Osteoblast (primary cell): Measurements from ENCODE around the gene STX16. TPM values are rescaled to one million over a fixed set of nuclear protein-coding genes. Genes with fewer than 3 reads are reported as not detected.
"Not testable (repeated sequence)": the region's sequence is repeated elsewhere in the genome, so short reads cannot be mapped to it uniquely, and the experiment has no call there.

Source experiments
- DNase-seq: peaks from one replicate; pipeline ENCODE4 v3.0.0; 2011; ENCODE audit warnings: low spot score, mixed read lengths; ENCODE audit not compliant: insufficient read length; ENCODE audit errors: missing footprints
- H2AFZ ChIP-seq: 2 replicates; pipeline ENCODE4 v1.6.0; 2011; ENCODE audit warnings: mild to moderate bottlenecking, low read length
- H3K27ac ChIP-seq: 2 replicates; pipeline ENCODE4 v1.5.1; 2011; ENCODE audit warnings: mild to moderate bottlenecking, low read depth, low read length, moderate library complexity
- H3K27me3 ChIP-seq: 2 replicates; pipeline ENCODE4 v1.6.0; 2012; ENCODE audit warnings: mild to moderate bottlenecking, control low read depth, inconsistent platforms, low read length, moderate library complexity; ENCODE audit not compliant: insufficient read depth
- H3K36me3 ChIP-seq: 2 replicates; pipeline ENCODE4 v1.5.1; 2011; ENCODE audit warnings: mild to moderate bottlenecking, low read length, control low read depth, moderate library complexity; ENCODE audit not compliant: insufficient read depth
- H3K4me1 ChIP-seq: 2 replicates; pipeline ENCODE4 v1.5.1; 2011; ENCODE audit warnings: mild to moderate bottlenecking, low read length, control low read depth, moderate library complexity; ENCODE audit not compliant: insufficient read depth
- H3K4me2 ChIP-seq: 2 replicates; pipeline ENCODE4 v1.6.0; 2011; ENCODE audit warnings: mild to moderate bottlenecking, low read length; ENCODE audit not compliant: insufficient read depth
- H3K4me3 ChIP-seq: fragments of 200-600 bp; sonication (generic); 3 replicates; pipeline ENCODE4 v1.5.1; 2012; ENCODE audit warnings: mild to moderate bottlenecking, low read length, inconsistent platforms; ENCODE audit not compliant: insufficient read depth
- H3K79me2 ChIP-seq: 2 replicates; pipeline ENCODE4 v1.6.0; 2012; ENCODE audit warnings: mild to moderate bottlenecking, low read length, control low read depth, inconsistent platforms; ENCODE audit not compliant: insufficient read depth
- H3K9me3 ChIP-seq: 2 replicates; pipeline ENCODE4 v1.5.1; 2011; ENCODE audit warnings: low read depth, low read length, control low read depth
- H4K20me1 ChIP-seq: 2 replicates; pipeline ENCODE4 v1.6.0; 2012; ENCODE audit warnings: mild to moderate bottlenecking, low read length, control low read depth; ENCODE audit not compliant: insufficient read depth
- total RNA-seq: library from RNA; depleted of rRNA; stranded (reverse); fragments of >200 nt; gene quantifications from 2 replicates; pipeline ENCODE4 v1.2.3, GENCODE V29; 2012
- TF ChIP-seq, protein P1 (sequence below): IDR thresholded peaks from 2 replicates; pipeline ENCODE4 v1.5.1; 2011; ENCODE audit warnings: mild to moderate bottlenecking, low read depth, low read length, moderate library complexity; ENCODE audit errors: extremely low read depth

STX16 gene
- total RNA-seq, 1 donor = 28.6 TPM

DNA sequence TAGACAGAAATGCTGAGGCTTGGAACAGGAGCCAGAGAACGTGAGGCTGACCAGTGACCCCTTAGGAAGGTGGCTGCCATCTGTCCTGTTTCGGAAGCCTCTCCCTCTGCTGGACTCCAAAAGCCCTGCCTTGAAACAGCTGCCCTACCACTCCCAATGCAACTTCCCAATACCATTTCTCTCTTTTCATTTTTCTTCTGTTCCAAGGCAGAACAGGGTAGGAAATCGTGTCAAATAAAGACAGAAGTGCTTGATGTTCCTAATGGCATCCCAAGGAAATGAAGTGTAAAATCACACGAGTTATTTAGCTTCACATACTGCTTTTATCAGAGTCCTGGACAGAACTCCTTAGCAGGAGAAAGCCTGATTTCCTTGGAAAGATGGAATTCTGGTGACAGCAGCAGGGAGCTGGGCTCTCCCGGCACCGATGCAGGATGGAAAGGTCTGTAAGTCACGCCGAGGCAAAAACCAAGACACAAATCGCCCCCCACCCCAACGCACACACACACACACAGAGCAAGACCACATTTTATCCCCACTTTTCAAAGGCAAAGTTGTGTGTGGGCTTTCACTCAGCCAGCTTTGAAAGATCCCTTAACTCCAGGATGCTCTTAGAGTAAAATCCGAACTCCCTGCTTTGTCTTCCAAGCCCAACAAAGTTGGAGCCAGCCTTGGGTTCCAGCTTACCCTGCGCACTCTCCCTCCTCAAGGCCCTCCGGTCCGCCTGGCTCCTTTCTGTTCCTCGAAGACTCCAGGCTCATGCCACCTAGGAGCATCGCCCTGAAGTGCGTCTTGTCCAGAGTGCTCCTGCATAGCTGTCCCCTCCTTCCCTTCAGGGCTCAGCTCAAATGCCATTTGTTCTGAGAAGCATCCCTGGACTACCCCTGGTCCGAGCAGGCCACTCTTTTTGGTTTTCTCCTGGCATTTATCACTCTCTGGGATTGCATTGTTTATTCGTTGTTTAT, 11.6 kb upstream of the STX16 start:
- Histone ChIP-seq H3K4me3 (no peak overlapping the region), H3K4me2 (no peak overlapping the region), H3K27me3 (no peaks in the 10 kb centered on the region), H3K4me1 (peaks cover 15% of the 10 kb centered on the region), H3K27ac (no peak overlapping the region), H3K36me3 (no peaks in the 10 kb centered on the region), H3K9me3 (no peaks in the 10 kb centered on the region), H4K20me1 (no peaks in the 10 kb centered on the region), H2AFZ (no peak overlapping the region), H3K79me2 (no peaks in the 10 kb centered on the region)
- TF ChIP-seq, protein P1, sequence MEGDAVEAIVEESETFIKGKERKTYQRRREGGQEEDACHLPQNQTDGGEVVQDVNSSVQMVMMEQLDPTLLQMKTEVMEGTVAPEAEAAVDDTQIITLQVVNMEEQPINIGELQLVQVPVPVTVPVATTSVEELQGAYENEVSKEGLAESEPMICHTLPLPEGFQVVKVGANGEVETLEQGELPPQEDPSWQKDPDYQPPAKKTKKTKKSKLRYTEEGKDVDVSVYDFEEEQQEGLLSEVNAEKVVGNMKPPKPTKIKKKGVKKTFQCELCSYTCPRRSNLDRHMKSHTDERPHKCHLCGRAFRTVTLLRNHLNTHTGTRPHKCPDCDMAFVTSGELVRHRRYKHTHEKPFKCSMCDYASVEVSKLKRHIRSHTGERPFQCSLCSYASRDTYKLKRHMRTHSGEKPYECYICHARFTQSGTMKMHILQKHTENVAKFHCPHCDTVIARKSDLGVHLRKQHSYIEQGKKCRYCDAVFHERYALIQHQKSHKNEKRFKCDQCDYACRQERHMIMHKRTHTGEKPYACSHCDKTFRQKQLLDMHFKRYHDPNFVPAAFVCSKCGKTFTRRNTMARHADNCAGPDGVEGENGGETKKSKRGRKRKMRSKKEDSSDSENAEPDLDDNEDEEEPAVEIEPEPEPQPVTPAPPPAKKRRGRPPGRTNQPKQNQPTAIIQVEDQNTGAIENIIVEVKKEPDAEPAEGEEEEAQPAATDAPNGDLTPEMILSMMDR = no peak
- no peak for DNase-seq

GRCh38 chr20:58640446-58640845, 10.6 kb upstream of the STX16 start:
- no peaks in the 10 kb centered on the region for H3K79me2 ChIP-seq
- H3K4me1 ChIP-seq = peaks cover 14% of the 10 kb centered on the region
- no peaks in the 10 kb centered on the region for H3K9me3 ChIP-seq
- H3K36me3 ChIP-seq = no peaks in the 10 kb centered on the region
- TF ChIP-seq, protein P1 = no peak
- no peaks in the 10 kb centered on the region for H4K20me1 ChIP-seq
- peak; percentile 94 for DNase-seq
- no peak overlapping the region for H2AFZ ChIP-seq
- no peak overlapping the region for H3K4me3 ChIP-seq
- no peak overlapping the region for H3K27ac ChIP-seq
- no peaks in the 10 kb centered on the region for H3K27me3 ChIP-seq
- H3K4me2 ChIP-seq = peak overlapping the region; percentile 8

DNA sequence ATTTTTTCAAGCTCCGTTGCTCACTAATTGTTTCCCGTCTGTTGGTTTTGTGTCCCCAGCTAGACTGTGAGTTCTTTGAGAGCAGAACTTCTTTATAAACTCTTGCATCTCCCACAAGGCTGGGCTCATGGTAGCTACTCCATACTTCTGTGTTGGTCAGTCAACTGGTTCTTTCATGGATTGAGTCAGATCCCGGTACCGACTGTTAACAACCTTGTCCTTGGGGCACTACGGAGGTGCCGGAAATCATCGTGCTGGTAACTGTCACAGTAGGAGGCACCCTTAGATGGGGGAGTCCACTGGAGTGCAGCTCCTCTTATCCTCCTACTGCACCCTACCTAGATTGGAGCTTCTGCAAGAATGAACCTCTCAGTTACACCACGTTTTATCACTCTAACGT, 8.6 kb upstream of the STX16 start:
- Histone ChIP-seq H3K4me1 (peaks cover 24% of the 10 kb centered on the region), H3K27ac (no peak overlapping the region), H3K4me2 (no peak overlapping the region), H3K36me3 (no peaks in the 10 kb centered on the region), H3K79me2 (no peaks in the 10 kb centered on the region), H4K20me1 (no peaks in the 10 kb centered on the region), H3K4me3 (no peak overlapping the region), H2AFZ (no peak overlapping the region), H3K27me3 (no peaks in the 10 kb centered on the region), H3K9me3 (no peaks in the 10 kb centered on the region)
- TF ChIP-seq, protein P1 = no peak
- DNase-seq = no peak

DNA sequence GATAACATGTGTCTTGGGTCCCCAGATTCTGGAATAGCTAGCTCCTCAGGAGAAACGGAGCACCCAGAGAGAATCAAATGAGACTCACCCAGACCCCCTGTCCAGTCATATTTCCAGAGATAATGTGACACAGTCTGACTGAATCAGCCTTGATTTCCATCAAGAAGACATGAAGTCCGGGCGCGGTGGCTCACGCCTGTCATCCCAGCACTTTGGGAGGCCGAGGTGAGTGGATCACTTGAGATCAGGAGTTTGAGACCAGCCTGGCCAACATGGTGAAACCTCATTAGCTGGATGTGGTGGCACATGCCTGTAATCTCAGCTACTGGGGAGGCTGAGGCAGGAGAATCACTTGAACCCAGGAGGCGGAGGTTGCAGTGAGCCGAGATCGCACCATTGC, 8.2 kb upstream of the STX16 start:
- not testable (repeated sequence) for H3K36me3 ChIP-seq, H3K9me3 ChIP-seq, H3K4me3 ChIP-seq, H3K4me2 ChIP-seq, H3K79me2 ChIP-seq, DNase-seq, H3K27ac ChIP-seq, H2AFZ ChIP-seq, H3K27me3 ChIP-seq, H4K20me1 ChIP-seq
- peaks cover 28% of the 10 kb centered on the region for H3K4me1 ChIP-seq
